DND-41 (cell line): Measurements from ENCODE around the gene CLNK.
"Not testable (repeated sequence)": the region's sequence is repeated elsewhere in the genome, so short reads cannot be mapped to it uniquely, and the experiment has no call there.

Experiments used
- ATAC-seq: fragments of 200-7000 bp; cut with Tn5 transposase; 3 replicates; pipeline ENCODE4 v1.9.1; 2021; ENCODE audit warnings: low read depth; ENCODE audit not compliant: insufficient read depth
- DNase-seq: peaks from one replicate; pipeline ENCODE4 v3.0.0-alpha.2; 2020
- H2AFZ ChIP-seq: 2 replicates; pipeline ENCODE4 v1.6.0; 2012; ENCODE audit warnings: low read depth, low read length
- H3K27ac ChIP-seq: 2 replicates; pipeline ENCODE4 v1.5.1; 2012; ENCODE audit warnings: low read length, inconsistent platforms
- H3K27me3 ChIP-seq: fragments of 200-600 bp; sonication (generic); 2 replicates; pipeline ENCODE4 v1.6.0; 2012; ENCODE audit warnings: low read length, mild to moderate bottlenecking, inconsistent platforms; ENCODE audit not compliant: insufficient read depth, poor library complexity
- H3K36me3 ChIP-seq: 2 replicates; pipeline ENCODE4 v1.5.1; 2012; ENCODE audit warnings: low read length, inconsistent platforms; ENCODE audit not compliant: insufficient read depth
- H3K4me1 ChIP-seq: 2 replicates; pipeline ENCODE4 v1.5.1; 2012; ENCODE audit warnings: mild to moderate bottlenecking, low read length; ENCODE audit not compliant: insufficient read depth
- H3K4me2 ChIP-seq: 2 replicates; pipeline ENCODE4 v1.6.0; 2012; ENCODE audit warnings: mild to moderate bottlenecking, moderate library complexity, low read length, inconsistent platforms; ENCODE audit not compliant: insufficient read depth
- H3K4me3 ChIP-seq, 2 experiments: fragments of 200-600 bp in 1 of 2; shearing (Covaris generic) in 1 of 2; 2 replicates each; pipeline ENCODE4 v1.5.1; 2012 to 2016; ENCODE audit warnings: inconsistent platforms in 2 of 2, low read length in 2 of 2, mild to moderate bottlenecking in 2 of 2, low read depth in 1 of 2, moderate library complexity in 1 of 2
- H3K79me2 ChIP-seq: 2 replicates; pipeline ENCODE4 v1.6.0; 2012; ENCODE audit warnings: low read length, inconsistent platforms; ENCODE audit not compliant: insufficient read depth
- H3K9ac ChIP-seq: 2 replicates; pipeline ENCODE4 v1.6.0; 2012; ENCODE audit warnings: low read depth, mild to moderate bottlenecking, inconsistent platforms, low read length, moderate library complexity
- H3K9me3 ChIP-seq: 2 replicates; pipeline ENCODE4 v1.5.1; 2012; ENCODE audit warnings: low read length, moderate library complexity, mild to moderate bottlenecking, inconsistent platforms; ENCODE audit not compliant: insufficient read depth, severe bottlenecking
- H4K20me1 ChIP-seq: 2 replicates; pipeline ENCODE4 v1.6.0; 2012; ENCODE audit warnings: low read length; ENCODE audit not compliant: insufficient read depth
- CTCF ChIP-seq: IDR thresholded peaks from 2 replicates; pipeline ENCODE4 v1.5.1; 2012; ENCODE audit warnings: borderline replicate concordance, low read length, moderate library complexity, mild to moderate bottlenecking; ENCODE audit not compliant: poor library complexity, severe bottlenecking; ENCODE audit errors: extremely low read depth
- EZH2 ChIP-seq: IDR thresholded peaks from 3 replicates; pipeline ENCODE4 v1.6.1; 2012; ENCODE audit warnings: borderline replicate concordance, low read depth, mild to moderate bottlenecking, moderate library complexity, low read length, inconsistent platforms; ENCODE audit not compliant: severe bottlenecking

CLNK gene

GRCh38 chr4:10620935-10621488 lies 63.6 kb downstream of the CLNK start:
- no peaks in the 10 kb centered on the region for H4K20me1 ChIP-seq
- no peak overlapping the region for H3K9ac ChIP-seq
- ATAC-seq (no peak), DNase-seq (no peak)
- no peaks in the 10 kb centered on the region for H3K9me3 ChIP-seq
- no peak overlapping the region for H3K27ac ChIP-seq
- no peaks in the 10 kb centered on the region for H3K79me2 ChIP-seq
- H3K27me3 ChIP-seq = no peaks in the 10 kb centered on the region
- H3K4me3 ChIP-seq = no peak overlapping the region
- H2AFZ ChIP-seq = no peak overlapping the region
- no peaks in the 10 kb centered on the region for H3K36me3 ChIP-seq
- no peaks in the 10 kb centered on the region for H3K4me1 ChIP-seq
- H3K4me2 ChIP-seq = no peak overlapping the region
- no peak for TF ChIP-seq EZH2

GRCh38 chr4:10619855-10620254 lies 64.7 kb downstream of the CLNK start:
- H3K4me2 ChIP-seq = no peak overlapping the region
- H4K20me1 ChIP-seq = no peaks in the 10 kb centered on the region
- no peaks in the 10 kb centered on the region for H3K4me1 ChIP-seq
- no peak overlapping the region for H2AFZ ChIP-seq
- no peak overlapping the region for H3K9ac ChIP-seq
- TF ChIP-seq EZH2 (no peak), CTCF (no peak)
- H3K79me2 ChIP-seq = no peaks in the 10 kb centered on the region
- DNase-seq (no peak), ATAC-seq (no peak)
- H3K4me3 ChIP-seq = no peak overlapping the region
- no peak overlapping the region for H3K27ac ChIP-seq
- H3K27me3 ChIP-seq = no peaks in the 10 kb centered on the region
- no peaks in the 10 kb centered on the region for H3K9me3 ChIP-seq
- H3K36me3 ChIP-seq = no peaks in the 10 kb centered on the region

GRCh38 chr4:10619220-10619619 lies 65.3 kb downstream of the CLNK start:
- Histone ChIP-seq H3K79me2 (no peaks in the 10 kb centered on the region), H3K27me3 (no peaks in the 10 kb centered on the region), H3K4me2 (no peak overlapping the region), H3K36me3 (no peaks in the 10 kb centered on the region), H3K9me3 (no peaks in the 10 kb centered on the region), H3K9ac (no peak overlapping the region), H4K20me1 (no peaks in the 10 kb centered on the region), H2AFZ (no peak overlapping the region), H3K27ac (no peak overlapping the region), H3K4me1 (no peaks in the 10 kb centered on the region), H3K4me3 (no peak overlapping the region)
- TF ChIP-seq EZH2 (no peak), CTCF (no peak)
- DNase-seq (no peak), ATAC-seq (no peak)

- H3K27ac ChIP-seq, H3K4me3 ChIP-seq, H3K36me3 ChIP-seq, H3K4me2 ChIP-seq, ATAC-seq, H2AFZ ChIP-seq, H3K4me1 ChIP-seq, H3K9me3 ChIP-seq, DNase-seq, H3K79me2 ChIP-seq, H3K9ac ChIP-seq, H4K20me1 ChIP-seq, H3K27me3 ChIP-seq: not testable (repeated sequence)
Measured at GRCh38 chr4:10614926-10615325, 69.6 kb downstream of the CLNK start.
